AG08396 (cell line): Measurements from ENCODE around the gene ARHGAP15.

Source experiments
- DNase-seq: peaks from one replicate; pipeline ENCODE4 v3.0.0; 2012; ENCODE audit warnings: low spot score, mixed read lengths

ARHGAP15 gene

DNA sequence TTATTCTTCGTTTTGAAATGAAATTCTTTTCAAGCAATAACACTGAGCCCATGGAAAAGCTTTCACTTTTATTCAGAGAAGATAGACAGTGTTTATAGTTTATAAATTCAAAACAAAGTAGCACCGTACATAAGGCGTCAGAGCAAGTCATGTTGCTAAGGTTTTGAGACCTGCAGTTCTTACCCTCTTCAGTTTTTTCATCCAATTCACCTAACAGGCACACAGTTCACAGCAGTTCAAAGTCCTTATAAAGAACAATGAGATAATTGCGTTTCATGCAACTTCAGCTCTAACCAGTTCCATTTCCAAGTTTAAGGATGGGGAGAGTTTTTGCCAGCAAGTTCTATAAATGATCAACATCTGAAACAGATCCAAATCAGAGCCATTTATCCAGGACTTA is 96.7 kb downstream of the ARHGAP15 start:
- no peak for DNase-seq

DNA sequence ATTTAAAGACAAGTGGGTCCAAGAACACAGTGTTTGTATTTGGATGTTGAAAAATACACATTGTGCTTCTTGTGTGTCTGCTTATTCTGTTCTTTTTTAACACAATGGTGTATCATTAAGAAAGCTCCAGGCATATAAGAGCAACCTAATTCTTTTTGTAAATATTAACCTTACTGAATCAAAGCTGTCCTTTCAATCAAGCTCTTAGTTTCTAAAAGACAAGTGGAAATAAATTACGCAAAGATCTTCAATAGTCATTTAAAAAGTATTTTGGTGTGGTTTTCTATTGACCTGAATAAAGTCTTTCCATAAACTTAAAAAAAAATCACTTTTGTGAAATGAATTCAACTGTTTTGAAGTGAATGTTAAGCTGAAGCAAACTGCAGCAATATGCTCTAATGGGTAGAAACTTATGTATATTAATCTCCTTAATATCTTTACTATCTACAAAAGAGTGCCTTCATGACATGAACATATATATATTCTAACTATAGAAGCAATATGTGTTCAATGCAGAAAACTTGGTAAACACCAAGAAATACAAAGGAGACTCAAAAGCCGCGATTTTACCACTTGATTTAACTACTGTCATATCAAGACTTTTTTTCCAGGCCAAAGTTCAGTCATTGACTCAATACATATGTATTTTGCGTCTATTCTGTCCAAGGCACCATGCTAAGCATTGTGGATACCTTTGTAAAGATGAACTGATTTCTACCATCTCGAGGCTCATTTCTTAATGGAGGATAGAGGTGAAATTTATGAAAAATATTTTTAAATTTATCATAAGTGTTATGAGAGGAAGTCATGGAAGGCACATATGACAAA is 97.7 kb downstream of the ARHGAP15 start:
- no peak for DNase-seq

DNA sequence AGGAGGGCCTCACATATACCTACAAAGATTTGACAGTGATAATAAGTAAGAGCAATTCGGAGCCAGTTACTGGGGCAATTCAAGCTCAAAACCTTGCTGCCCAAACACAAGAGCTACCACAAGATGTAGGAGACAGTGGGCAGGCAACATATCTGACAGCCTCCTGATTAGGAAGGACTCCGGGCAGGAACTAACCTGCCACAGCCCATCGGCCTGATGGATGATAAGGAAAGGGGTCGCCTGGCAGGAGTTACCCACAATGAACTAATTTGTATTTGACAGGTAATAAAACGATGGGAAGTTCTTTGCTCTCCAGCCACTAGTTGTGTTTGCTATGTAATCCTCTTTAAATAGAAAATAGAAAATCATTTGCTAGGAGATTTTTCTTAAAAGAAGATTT is 100.2 kb downstream of the ARHGAP15 start:
- no peak for DNase-seq

DNA sequence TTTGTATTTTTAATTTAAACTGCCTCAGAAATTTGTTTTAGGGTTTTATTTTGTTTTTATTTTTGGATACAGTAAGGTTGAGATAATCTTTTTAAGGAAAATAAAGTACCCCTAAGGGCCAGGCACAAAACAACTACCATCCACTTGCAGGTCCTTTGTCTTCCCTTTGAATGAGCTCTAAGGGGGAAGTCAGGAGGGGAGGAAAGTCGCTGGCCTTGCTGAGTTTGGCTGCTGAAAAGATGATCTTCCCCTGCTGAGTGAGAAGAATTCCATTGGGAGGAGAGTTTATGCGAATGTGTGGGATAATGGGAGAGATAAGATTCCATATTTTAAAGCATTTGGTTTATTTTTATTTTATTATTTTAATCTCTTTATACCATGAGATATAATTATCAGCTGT is 100.7 kb downstream of the ARHGAP15 start:
- DNase-seq: no peak

DNA sequence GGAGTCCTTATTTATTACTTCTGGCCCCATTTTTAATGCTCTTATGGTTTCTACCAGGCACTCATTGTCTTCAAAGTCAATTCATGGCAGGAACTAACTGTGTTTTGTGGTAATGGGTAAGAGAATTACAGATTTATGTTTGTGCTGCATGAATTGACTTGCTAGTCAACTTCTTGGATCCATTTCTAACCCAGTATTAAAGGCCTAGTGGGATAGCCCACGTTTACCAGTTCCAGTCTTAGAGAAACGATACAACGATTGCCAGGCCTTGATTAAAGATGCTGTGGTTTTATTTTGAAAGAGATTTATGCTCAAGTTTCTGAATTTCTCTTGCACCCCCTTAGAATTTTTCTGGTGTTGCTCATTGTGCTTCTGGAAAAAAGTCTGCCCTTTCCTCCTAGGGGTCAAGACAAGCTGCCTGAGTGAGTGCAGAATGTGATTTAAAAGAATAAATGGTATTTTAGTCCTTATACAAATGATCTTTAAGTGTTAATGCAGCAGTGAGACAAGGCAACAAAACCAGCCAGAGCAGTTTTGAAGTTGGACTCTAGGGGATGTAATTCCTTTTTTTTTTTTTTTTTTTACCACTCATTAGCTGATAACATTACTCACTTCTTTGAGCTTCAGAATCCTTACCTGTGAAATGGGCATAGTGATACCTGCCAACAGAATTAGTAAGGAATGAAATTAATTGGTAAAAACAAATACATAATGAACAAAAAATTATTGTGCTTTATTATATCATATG is 101.5 kb downstream of the ARHGAP15 start:
- DNase-seq: no peak

DNA sequence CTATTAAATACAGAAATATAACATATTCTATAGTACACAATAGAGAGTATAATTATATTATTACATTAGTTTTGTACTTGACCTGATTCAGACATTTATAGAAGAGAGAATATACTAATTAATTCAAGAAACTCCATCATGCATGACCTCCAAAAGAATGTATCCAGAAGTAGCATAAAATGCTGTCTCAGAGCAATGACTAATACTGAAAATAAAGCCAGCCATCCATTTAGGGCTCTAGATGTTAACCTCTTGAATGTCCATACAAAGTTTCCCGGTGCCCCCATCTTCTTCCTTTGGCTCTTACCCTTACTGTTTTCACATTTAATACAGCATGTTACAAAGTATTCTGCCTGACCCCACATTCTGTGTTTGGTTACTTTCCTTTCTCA is 102.0 kb downstream of the ARHGAP15 start:
- DNase-seq: no peak

DNA sequence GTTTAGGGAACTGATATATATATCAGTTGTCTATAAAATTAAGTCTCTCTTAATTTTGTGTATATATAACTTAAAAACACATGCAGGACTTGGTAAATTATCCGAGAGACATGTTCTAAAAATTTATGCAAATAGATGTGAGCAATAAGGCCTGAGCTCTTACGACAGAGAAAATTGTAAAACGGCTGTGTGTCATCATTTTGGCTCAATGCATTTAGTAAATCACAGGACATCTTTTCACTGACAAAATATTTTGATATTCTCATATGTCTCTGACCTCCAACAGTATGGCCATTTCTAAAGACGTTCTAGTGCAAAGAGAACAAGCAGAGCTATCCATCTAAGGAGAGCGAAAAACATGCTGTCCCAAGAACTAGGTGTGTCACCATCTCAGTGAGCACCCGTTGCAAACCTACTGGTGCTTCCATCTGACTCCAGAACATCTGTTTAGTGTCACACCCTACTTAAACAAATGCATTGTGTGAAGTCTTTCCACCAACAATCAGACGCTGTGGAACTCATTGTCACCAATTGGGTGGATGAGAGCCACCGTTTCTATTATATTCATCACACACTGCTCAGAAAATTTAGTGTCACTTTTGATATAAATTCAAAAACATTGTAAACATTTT is 108.0 kb downstream of the ARHGAP15 start:
- DNase-seq: no peak

DNA sequence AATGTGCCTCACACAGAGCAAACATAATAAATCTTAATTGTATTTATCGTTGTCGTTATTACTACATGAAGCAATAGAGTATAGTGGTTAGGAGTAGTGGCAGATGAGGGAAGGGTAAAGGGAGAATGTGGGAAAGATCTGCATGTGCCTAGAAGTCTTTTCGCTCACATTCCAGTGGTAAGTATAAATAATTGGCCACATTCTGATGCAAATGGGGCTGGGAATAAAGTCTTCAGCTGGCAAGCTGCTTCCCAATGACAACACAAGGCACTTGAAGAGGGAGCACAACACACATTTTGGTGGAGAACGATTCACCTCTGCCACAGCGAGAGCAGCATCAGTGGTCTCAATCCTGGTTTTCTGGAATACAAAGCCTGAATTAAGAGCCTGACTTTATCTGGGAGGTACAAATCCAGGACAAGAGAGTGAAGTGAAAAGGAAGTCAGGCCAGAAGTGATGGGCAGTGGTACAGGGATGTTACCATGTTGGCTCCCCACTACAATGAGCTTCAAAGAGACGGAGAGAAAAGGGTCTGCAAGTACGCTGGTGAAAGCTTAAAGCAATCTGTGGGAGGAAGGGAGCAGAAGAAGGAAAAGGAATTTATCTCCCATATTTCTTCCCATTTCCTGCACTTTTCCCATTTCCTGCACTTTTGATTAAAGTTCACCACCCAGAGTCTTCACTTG is 112.3 kb downstream of the ARHGAP15 start:
- no peak for DNase-seq

DNA sequence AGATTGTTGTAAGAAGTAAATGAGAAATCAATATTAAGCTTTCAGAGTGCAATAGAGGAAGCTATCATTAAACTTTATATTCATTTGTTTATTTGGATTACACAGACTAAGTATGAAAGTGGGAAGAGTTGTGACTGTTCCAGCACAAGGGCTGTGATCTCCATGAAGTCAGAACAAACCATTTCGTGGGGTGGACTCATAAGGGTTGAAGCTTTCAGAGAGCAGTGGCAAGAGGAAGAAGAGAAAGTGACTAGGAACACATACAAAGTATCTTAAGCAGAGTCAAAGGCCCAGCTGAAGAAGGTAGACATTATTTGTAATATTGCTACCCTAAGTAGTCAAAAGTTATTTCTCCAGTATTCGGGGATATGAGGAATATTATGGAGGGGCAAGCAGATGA is 117.0 kb downstream of the ARHGAP15 start:
- no peak for DNase-seq

DNA sequence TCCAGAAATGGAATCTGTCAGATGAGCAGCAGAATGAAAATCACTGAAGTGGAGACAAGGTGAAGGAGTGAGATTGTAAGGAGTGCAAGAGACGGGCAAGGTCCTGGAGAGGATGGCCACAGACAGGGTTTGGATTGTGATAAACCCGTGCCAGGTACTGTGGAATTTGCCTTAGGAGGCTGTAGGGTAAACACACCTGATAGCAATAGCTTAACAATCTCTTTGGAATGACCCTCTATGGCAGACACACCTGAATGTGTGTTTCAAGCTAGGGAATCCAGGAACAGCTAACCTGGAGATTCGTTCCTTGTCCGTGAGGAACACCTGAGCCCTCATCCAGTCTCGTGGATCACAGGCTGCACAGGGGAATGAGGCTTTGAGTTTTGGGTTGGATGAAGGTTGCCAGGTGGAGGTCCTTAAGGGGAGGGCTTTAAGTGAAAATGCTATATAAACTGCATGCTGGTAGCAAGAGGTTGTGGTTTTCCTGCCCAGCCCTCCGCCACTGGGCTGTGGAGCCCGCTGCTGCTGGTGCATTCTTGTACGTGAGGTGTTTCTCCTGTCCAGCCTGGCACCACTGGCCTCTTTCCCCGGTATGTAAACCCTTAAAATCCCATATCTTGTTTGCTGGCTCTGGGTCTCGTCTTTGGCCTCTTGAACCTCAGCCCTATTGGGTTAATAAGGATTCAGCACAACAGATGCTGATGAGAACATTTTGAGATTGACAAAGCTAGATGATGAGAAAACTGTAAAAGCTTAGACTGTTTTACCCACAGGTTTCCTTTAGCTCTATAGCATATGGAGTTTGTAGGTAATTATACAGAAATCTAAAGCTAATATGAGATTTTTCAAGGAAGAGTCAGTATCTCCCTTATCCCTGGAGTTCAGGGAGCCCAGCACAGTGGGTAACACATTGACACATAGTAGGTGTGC is 117.9 kb downstream of the ARHGAP15 start:
- no peak for DNase-seq

DNA sequence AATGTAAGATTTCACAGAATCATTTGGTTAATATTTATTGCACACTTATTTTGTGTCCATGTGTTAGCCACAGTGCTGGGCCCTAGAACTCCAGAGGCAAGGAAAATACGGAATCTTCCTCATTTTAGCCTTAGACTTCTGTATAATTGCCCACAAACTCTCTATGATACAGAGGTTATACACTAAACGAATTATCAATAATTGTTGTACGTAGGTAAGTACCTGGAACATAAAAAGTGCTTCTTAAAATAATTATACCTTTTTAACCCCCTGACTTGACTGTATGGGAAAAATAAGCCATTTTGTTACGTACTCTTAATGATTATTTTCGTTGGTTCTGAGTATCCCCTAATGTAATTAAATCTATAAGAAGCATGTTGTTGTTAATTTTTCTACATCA is 119.4 kb downstream of the ARHGAP15 start:
- no peak for DNase-seq

DNA sequence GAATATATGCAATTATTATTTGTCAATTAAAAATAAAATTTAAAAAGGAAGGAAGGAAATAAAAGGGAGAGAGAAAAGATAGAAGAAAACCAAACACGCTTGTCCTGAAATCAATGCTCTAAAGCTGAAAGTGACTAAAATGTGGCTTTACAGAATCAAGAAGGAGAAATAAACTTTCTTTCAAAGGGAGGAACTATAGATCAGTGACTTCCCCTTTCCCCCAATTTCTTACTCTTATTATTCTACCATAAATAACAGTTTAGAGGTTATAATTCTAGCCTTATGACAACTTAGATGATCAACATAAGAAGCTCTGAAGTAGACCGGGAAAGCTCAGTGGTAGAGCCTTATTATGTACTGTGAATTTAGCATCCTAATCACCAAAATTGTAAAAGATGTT is 122.5 kb downstream of the ARHGAP15 start:
- DNase-seq: no peak

DNA sequence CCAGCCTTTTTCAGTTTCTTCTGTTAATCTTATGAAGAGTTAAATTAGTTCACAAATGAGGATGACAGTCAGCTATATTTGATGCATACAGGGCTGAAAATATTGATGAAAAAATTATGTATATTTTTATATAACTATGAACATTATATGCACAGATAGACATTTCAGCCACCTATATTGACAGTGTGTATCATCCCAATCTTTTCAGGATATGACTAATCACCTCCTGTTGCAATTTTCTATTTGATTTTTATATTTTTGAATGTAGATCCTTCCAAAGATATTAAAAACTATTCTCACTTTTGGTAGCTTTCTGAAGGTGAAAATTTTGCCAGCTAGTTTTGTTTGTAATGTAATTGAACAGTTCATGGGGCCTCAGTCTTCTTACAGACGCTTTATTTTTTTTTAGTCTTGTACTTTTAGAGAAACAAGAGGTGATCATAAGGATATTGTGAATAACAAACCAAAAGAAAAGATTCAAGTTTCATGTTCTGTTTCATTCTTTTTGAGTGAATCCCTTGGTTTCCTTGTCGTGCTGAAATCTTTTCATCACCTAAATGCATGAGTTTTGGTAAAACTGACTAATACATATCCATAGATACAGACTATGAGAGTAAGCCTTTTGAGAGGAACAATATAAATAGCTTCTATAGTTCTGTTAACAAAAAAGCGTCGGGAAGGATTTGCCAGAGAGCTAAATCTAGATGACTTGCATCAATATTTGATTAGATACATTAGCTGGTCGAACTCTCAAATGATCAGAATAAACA is 123.1 kb downstream of the ARHGAP15 start:
- DNase-seq: no peak

DNA sequence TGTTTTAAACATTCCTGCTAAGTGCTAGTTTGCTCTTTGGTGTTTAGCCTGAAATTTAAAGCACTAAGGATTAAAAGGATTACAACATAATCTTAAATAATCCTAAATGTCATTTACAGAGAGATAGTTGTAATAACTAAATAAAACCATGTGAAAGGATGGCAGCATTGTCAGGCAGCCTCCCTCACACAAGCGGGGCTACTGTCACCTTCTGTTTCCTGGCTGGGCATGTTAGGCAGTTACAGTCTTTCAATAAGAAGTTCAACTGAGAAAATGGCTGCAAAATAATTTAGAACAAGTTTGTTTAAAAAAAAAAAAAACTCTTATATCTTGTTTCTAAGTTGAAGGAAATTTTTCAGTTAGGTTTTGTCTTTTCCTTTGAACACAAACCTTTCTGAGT is 124.9 kb downstream of the ARHGAP15 start:
- no peak for DNase-seq

DNA sequence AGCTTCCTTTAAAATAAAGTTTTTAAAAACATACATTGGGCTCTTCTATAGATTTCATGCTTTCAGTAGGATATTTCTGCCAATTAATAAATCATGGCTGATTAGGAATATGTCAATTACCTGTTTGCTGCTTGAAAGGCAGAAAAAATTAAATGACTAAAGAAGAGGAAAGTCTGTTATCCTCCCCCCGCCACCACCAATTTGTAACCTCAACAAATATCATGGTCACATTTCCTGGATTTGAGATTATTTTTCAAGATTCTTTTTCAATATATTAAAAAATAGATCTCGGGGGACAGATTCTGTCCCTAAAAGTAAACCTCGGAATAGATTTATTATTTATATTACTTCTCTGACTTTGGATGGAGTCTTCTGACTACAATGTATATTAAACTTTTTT is 125.9 kb downstream of the ARHGAP15 start:
- no peak for DNase-seq

DNA sequence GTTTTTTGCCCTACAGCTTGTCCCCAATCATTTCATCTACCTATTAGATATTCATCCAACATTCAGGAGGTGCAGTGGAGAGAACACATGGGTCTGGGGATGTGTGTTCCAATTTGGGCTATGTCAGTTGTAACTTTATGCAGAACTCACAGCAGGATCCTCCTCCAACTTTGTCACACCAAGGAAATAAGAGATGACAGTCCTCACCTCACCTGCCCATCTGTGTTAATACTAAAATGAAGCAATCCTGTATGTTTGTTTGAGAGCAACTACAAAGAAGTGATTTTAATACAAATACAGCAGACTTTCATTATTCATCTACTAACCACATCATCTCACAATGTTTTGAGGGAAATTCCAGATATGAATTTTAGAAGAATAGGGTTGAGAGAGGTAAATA is 126.7 kb downstream of the ARHGAP15 start:
- no peak for DNase-seq

DNA sequence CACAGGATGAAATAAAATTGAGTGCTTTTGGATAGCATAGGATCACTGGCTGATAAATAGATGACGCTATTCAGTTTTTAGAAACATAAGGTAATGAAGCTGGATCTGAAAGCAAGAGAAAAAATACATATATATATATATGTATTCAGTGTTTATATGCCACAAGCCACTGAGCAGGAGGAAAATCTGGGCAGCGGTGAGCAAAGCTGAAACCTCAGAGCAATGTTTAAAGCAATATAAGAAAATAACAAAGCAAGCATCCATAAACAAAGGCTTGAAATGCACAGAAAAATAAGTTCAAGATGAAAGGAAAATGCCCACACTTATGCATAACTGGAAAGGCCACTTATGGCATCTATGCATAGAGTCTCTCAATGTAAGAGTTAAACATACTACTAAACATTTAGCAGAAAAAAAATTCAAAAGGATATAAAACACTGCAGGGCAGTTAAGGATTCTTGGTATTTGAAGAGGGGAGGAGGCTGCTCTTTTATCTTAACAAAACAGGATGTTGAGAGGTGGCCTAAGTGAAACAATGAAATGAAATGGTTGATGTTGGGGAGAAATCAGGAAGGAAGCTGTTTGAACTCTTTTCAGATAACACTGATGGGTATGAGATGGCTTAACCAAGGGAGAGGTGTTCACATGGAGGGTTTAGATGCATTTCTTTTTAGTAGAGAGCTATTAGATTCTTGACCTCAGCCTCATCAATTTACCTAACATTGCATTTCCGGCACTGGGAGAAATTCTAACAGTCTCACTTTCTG is 129.1 kb downstream of the ARHGAP15 start:
- DNase-seq: no peak

DNA sequence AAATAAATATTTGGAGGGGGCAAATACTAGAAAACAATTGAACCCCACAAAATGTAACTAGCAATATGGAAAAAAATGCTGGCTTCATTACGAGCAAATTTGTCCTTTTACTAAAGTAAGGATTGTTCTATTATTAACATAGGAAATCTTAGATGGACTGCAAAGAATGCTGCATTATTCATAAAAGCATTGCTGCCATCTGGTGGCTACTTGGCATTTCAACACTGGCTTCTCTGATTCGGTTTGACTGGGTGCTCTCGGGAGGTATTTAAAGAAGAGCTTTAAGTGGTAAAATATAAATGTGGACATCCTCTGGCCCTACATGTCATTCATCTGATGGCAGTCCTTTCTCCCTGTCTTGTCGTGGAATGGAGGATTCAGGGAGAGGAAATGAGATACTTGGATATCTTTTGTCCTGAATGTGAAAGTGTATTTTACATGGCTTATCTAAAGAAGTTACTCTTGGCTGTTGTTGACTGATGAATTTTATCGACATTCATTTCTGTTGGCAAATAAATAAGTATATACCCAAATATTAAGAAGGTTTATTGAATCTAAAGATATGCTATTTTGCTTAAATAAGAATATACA is 130.2 kb downstream of the ARHGAP15 start:
- DNase-seq: peak; percentile 35

DNA sequence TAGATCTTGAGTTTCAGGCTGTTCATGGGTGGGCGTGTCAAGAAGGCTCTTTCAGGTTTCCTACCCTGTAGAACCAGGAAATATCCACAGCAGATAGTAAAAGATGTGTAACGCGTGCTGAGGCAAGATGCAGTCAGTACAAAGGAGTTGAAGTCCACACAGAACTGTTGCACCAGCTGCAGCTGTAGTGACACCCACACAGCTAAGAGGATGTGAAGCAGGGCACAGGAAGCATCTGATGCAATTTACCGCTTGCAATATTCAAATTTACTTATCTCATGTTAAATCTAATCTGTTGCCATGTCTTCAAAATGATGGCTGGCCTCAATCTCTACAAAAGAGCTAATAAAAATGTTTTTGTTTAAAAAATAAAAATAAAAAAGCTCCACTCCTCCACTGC is 132.8 kb downstream of the ARHGAP15 start:
- DNase-seq: no peak
